ENCODE data around the gene PIPOX. TPM values are rescaled to one million over a fixed set of nuclear protein-coding genes. Genes with fewer than 3 reads are reported as not detected.

PIPOX gene
- total and polyA plus RNA-seq, 2 of the 8 experiments (the other 6 are each of a cell fraction or from before 2014, with no cell fraction given), result 57.2 to 99.6 TPM

- TF ChIP-seq CREB1 (IDR thresholded peaks at IDR 0.05) (no peak), HDAC2 (IDR thresholded peaks at IDR 0.05; ENCODE audit: borderline replicate concordance in 1 of 2, low read depth in 2 of 2, low read length in 2 of 2) (peak; percentile 88 to 93; a peak in 2 of 4 replicates), EGR1 (IDR thresholded peaks at IDR 0.05; ENCODE audit: borderline replicate concordance, low read depth, low read length) (0 out of 2 replicates have a peak, but pooled peaks have one; percentile 16), E2F6 (IDR thresholded peaks at IDR 0.05) (peak; percentile 3; the same call in 1 of the 2 replicates), USF2 (IDR thresholded peaks at IDR 0.05; ENCODE audit: low read length) (no peak), BCL11A (IDR thresholded peaks at IDR 0.05; ENCODE audit: low read depth in 2 of 2, low read length in 2 of 2) (no peak), TAF1 (IDR thresholded peaks at IDR 0.05; ENCODE audit: low read depth, low read length) (0 out of 2 replicates have a peak, but pooled peaks have one; percentile 41), SP4 (IDR thresholded peaks at IDR 0.05; ENCODE audit: low read length) (no peak), TBP (IDR thresholded peaks at IDR 0.05; ENCODE audit: low read depth, low read length) (peak; percentile 6; the same call in 1 of the 2 replicates), CHD1 (IDR thresholded peaks at IDR 0.05; ENCODE audit: low read depth, low read length) (no peak), SAP30 (IDR thresholded peaks at IDR 0.05; ENCODE audit: insufficient read depth, insufficient replicate concordance, low read length) (no peak), POLR2A (IDR thresholded peaks at IDR 0.05; ENCODE audit: control extremely low read depth in 1 of 2, low read depth in 2 of 2, low read length in 2 of 2) (peak in 1 of 2 experiments; percentile 1; a peak in 1 of 3 replicates), TCF12 (IDR thresholded peaks at IDR 0.05; ENCODE audit: low read depth, low read length) (peak; percentile 95), TAF7 (optimal IDR thresholded peaks at IDR 0.05; ENCODE audit: borderline replicate concordance, low read depth, low read length) (peak; percentile 19), SIX5 (IDR thresholded peaks at IDR 0.05; ENCODE audit: low read depth, low read length) (no peak), RNF2 (IDR thresholded peaks at IDR 0.05; ENCODE audit: borderline replicate concordance, low read depth, low read length, missing control alignments, poor library complexity, severe bottlenecking) (no peak), MAFK (IDR thresholded peaks at IDR 0.05; ENCODE audit: low read depth, low read length) (peak; percentile 75; the same call in 1 of the 2 replicates), SUZ12 (IDR thresholded peaks at IDR 0.05; ENCODE audit: low read length) (no peak)
Observed at GRCh38 chr17:29032013-29032856, 10.7 kb upstream of the PIPOX start (continued).
